ENCODE measurements around the gene ANKFY1. TPM values are rescaled to one million over a fixed set of nuclear protein-coding genes. Genes with fewer than 3 reads are reported as not detected.

Gene ANKFY1
- total RNA-seq, 1 experiment from 2014 or later = 38.9 TPM

DNA sequence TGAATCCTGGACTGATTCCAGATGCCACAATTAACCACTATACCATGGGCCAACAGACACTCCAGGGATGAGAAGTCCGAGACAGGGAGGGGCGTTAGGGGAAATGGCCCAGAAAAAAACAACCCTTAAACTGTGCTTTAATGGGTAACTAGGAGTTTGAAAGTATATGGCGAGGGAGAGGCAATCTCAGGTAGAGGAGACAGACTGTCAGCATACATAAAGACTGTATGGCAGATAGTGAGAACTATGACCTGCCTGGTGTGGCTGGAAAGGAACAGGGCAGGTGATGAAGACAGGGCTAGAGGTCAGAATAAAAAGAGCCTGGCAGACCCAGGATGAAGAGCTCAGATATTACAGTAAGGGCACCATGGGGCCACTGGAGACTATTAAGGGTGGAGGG, 129.1 kb downstream of the ANKFY1 start:
- Histone ChIP-seq H3K4me2 (ENCODE audit: low read length) (no peak overlapping the region), H3K4me1 (ENCODE audit: control insufficient read depth in 1 of 2, insufficient read depth in 2 of 2, low read length in 2 of 2) (no peaks in the 10 kb centered on the region), H3K27ac (ENCODE audit: low read depth, low read length) (no peak overlapping the region), H3K9me2 (ENCODE audit: insufficient read depth) (no peaks in the 10 kb centered on the region), H3K79me2 (ENCODE audit: insufficient read depth, low read length) (peaks cover 56% of the 10 kb centered on the region), H3K4me3 (replicated peaks in 1 of 2; ENCODE audit: low read depth in 1 of 2, low read length in 2 of 2) (no peak overlapping the region), H3K9ac (ENCODE audit: low read length) (no peak overlapping the region), H3K9me3 (ENCODE audit: control insufficient read depth in 1 of 2, insufficient read depth in 1 of 2, low read depth in 1 of 2, low read length in 2 of 2) (no peaks in the 10 kb centered on the region), H3K36me3 (ENCODE audit: control insufficient read depth in 1 of 2, insufficient read depth in 2 of 2, low read length in 2 of 2) (no peaks in the 10 kb centered on the region), H4K20me1 (ENCODE audit: insufficient read depth) (0 out of 2 replicates have a peak, but pooled peaks cover 4% of the 10 kb centered on the region), H2AFZ (ENCODE audit: low read depth, low read length, poor library complexity, severe bottlenecking) (no peak overlapping the region), H3K27me3 (ENCODE audit: insufficient read depth, low read length) (no peaks in the 10 kb centered on the region)
- intact Hi-C loops (cut with micrococcal nuclease) = no loop called here
- ChIA-PET CTCF (no interaction called here), POLR2A (interaction anchor here (1.2 kb wide), 1 partner anchor 8 kb away, joined by 4 read pairs; the partner anchor contains the start of genes CYB5D2 and ZZEF1), RAD21 (ENCODE audit: low non-redundant PET in 1 of 2, low total read pairs in 2 of 2, uncharacterized antibody in 2 of 2, unreplicated experiment in 2 of 2) (no interaction called here)
- TF ChIP-seq, protein P1, sequence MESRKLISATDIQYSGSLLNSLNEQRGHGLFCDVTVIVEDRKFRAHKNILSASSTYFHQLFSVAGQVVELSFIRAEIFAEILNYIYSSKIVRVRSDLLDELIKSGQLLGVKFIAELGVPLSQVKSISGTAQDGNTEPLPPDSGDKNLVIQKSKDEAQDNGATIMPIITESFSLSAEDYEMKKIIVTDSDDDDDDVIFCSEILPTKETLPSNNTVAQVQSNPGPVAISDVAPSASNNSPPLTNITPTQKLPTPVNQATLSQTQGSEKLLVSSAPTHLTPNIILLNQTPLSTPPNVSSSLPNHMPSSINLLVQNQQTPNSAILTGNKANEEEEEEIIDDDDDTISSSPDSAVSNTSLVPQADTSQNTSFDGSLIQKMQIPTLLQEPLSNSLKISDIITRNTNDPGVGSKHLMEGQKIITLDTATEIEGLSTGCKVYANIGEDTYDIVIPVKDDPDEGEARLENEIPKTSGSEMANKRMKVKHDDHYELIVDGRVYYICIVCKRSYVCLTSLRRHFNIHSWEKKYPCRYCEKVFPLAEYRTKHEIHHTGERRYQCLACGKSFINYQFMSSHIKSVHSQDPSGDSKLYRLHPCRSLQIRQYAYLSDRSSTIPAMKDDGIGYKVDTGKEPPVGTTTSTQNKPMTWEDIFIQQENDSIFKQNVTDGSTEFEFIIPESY (IDR thresholded peaks at IDR 0.05; ENCODE audit: extremely low read depth, insufficient replicate concordance, low read length) = no peak
- TF ChIP-seq RAD21 (IDR thresholded peaks at IDR 0.05; ENCODE audit: low read depth) (no peak), TCF7L2 (IDR thresholded peaks at IDR 0.05; ENCODE audit: borderline replicate concordance, extremely low read depth, insufficient read depth, insufficient read length) (no peak), ZNF274 (IDR thresholded peaks at IDR 0.05; ENCODE audit: low read depth, low read length) (no peak), JUND (IDR thresholded peaks at IDR 0.05) (no peak)
- DNase-seq (ENCODE audit: low read depth, low spot score) (no peak), ATAC-seq (no peak)
- BruUV-seq (replicated peaks) = no TSS peak

DNA sequence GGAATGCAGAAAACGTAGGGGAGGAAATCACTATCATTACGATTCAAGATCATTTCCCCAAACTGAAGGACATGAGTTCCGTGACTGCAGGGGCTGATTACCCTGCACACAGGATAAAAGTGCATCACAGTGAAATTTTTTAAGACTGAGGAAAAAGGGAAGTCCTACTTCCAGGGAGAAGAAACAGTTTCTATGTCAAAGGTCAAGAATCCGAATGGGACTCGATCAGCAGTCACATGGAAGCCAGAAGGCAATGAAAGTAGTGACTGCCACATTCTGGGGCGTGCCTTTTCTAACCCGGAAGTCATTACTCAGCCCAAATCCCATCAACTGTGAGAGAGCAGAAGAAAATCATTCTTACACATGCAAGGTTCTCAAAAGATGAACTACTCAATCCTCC, 133.1 kb downstream of the ANKFY1 start:
- Histone ChIP-seq H2AFZ (ENCODE audit: low read depth, low read length, poor library complexity, severe bottlenecking) (no peak overlapping the region), H3K27ac (ENCODE audit: low read depth, low read length) (no peak overlapping the region), H3K4me2 (ENCODE audit: low read length) (no peak overlapping the region), H3K36me3 (ENCODE audit: control insufficient read depth in 1 of 2, insufficient read depth in 2 of 2, low read length in 2 of 2) (no peaks in the 10 kb centered on the region), H3K4me3 (replicated peaks in 1 of 2; ENCODE audit: low read depth in 1 of 2, low read length in 2 of 2) (no peak overlapping the region), H3K9ac (ENCODE audit: low read length) (no peak overlapping the region), H3K4me1 (ENCODE audit: control insufficient read depth in 1 of 2, insufficient read depth in 2 of 2, low read length in 2 of 2) (no peaks in the 10 kb centered on the region), H3K27me3 (ENCODE audit: insufficient read depth, low read length) (no peaks in the 10 kb centered on the region), H3K9me2 (ENCODE audit: insufficient read depth) (no peaks in the 10 kb centered on the region), H4K20me1 (ENCODE audit: insufficient read depth) (0 out of 2 replicates have a peak, but pooled peaks cover 4% of the 10 kb centered on the region), H3K9me3 (ENCODE audit: control insufficient read depth in 1 of 2, insufficient read depth in 1 of 2, low read depth in 1 of 2, low read length in 2 of 2) (no peaks in the 10 kb centered on the region), H3K79me2 (ENCODE audit: insufficient read depth, low read length) (peaks cover 51% of the 10 kb centered on the region)
- ChIA-PET POLR2A (no interaction called here), RAD21 (ENCODE audit: low non-redundant PET in 1 of 2, low total read pairs in 2 of 2, uncharacterized antibody in 2 of 2, unreplicated experiment in 2 of 2) (no interaction called here), CTCF (no interaction called here)
- DNase-seq (ENCODE audit: low read depth, low spot score) (no peak), ATAC-seq (no peak)
- BruUV-seq (replicated peaks) = no TSS peak
- TF ChIP-seq, protein P2, sequence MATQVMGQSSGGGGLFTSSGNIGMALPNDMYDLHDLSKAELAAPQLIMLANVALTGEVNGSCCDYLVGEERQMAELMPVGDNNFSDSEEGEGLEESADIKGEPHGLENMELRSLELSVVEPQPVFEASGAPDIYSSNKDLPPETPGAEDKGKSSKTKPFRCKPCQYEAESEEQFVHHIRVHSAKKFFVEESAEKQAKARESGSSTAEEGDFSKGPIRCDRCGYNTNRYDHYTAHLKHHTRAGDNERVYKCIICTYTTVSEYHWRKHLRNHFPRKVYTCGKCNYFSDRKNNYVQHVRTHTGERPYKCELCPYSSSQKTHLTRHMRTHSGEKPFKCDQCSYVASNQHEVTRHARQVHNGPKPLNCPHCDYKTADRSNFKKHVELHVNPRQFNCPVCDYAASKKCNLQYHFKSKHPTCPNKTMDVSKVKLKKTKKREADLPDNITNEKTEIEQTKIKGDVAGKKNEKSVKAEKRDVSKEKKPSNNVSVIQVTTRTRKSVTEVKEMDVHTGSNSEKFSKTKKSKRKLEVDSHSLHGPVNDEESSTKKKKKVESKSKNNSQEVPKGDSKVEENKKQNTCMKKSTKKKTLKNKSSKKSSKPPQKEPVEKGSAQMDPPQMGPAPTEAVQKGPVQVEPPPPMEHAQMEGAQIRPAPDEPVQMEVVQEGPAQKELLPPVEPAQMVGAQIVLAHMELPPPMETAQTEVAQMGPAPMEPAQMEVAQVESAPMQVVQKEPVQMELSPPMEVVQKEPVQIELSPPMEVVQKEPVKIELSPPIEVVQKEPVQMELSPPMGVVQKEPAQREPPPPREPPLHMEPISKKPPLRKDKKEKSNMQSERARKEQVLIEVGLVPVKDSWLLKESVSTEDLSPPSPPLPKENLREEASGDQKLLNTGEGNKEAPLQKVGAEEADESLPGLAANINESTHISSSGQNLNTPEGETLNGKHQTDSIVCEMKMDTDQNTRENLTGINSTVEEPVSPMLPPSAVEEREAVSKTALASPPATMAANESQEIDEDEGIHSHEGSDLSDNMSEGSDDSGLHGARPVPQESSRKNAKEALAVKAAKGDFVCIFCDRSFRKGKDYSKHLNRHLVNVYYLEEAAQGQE (IDR thresholded peaks at IDR 0.05; ENCODE audit: low read depth) = no peak
- TF ChIP-seq EZH2 (IDR thresholded peaks at IDR 0.05) = no peak
- no peak for TF ChIP-seq RAD21 (IDR thresholded peaks at IDR 0.05; ENCODE audit: low read depth)
- TF ChIP-seq SP1 (IDR thresholded peaks at IDR 0.05; ENCODE audit: low read depth) = no peak
- no peak for TF ChIP-seq ELF1 (IDR thresholded peaks at IDR 0.05; ENCODE audit: borderline replicate concordance, low read depth)
- no peak for TF ChIP-seq YY1 (IDR thresholded peaks at IDR 0.05; ENCODE audit: extremely low read depth, insufficient replicate concordance, low read depth, low read length)
- no peak for TF ChIP-seq TCF7L2 (IDR thresholded peaks at IDR 0.05; ENCODE audit: borderline replicate concordance, extremely low read depth, insufficient read depth, insufficient read length)
- no peak for TF ChIP-seq EZH2phosphoT487 (IDR thresholded peaks at IDR 0.05; ENCODE audit: borderline replicate concordance)
- intact Hi-C loops (cut with micrococcal nuclease) = no loop called here

All from HCT116 (cell line).